Natural killer cell (primary cell): ENCODE results near the gene CAMK2N2. TPM values are rescaled to one million over a fixed set of nuclear protein-coding genes. Genes with fewer than 3 reads are reported as not detected.
A peak's percentile ranks its signal among the peaks of the same experiment; 100 is the strongest.

Source experiments
- ATAC-seq, 3 donors: fragments of 150-1000 bp in 2 of 3; fragments of 200-7000 bp in 1 of 3; cut with Tn5 transposase; 1 replicate in 1 of 3; 2 replicates in 2 of 3; pipeline ENCODE4 v1.10.0; 2021; ENCODE audit warnings: mild to moderate bottlenecking in 2 of 3, moderate library complexity in 2 of 3
- DNase-seq, 2 donors: peaks; one replicate each; pipeline versions ENCODE4 v3.0.0 to v3.0.0-alpha.2; 2013 to 2021; ENCODE audit warnings: mixed read lengths in 1 of 2
- H3K27ac ChIP-seq: one replicate; pipeline ENCODE4 v1.5.1; 2013; ENCODE audit warnings: mild to moderate bottlenecking, low read length
- H3K27me3 ChIP-seq: one replicate; pipeline ENCODE4 v1.6.1; 2013; ENCODE audit warnings: low read length; ENCODE audit not compliant: control insufficient read depth, insufficient read depth
- H3K36me3 ChIP-seq: one replicate; pipeline ENCODE4 v1.6.1; 2013; ENCODE audit warnings: low read length; ENCODE audit not compliant: control insufficient read depth, insufficient read depth
- H3K4me1 ChIP-seq: one replicate; pipeline ENCODE4 v1.6.1; 2013; ENCODE audit warnings: low read length; ENCODE audit not compliant: control insufficient read depth, insufficient read depth
- H3K4me3 ChIP-seq: one replicate; pipeline ENCODE4 v1.5.1; 2013; ENCODE audit warnings: low read length
- H3K9me3 ChIP-seq: one replicate; pipeline ENCODE4 v1.6.1; 2013; ENCODE audit warnings: low read length; ENCODE audit not compliant: control insufficient read depth, insufficient read depth
- H3K27ac Mint-ChIP-seq, 2 donors: one replicate each; pipeline ENCODE4 v1.8.0; 2022; ENCODE audit warnings: mild to moderate bottlenecking in 2 of 2, mixed read lengths in 2 of 2, moderate library complexity in 1 of 2
- H3K27me3 Mint-ChIP-seq, 2 donors: one replicate each; pipeline ENCODE4 v1.8.0; 2022; ENCODE audit warnings: low read depth in 2 of 2, mixed read lengths in 2 of 2
- H3K36me3 Mint-ChIP-seq: one replicate; pipeline ENCODE4 v1.8.0; 2022; ENCODE audit warnings: mixed read lengths
- H3K4me1 Mint-ChIP-seq, 2 donors: one replicate each; pipeline ENCODE4 v1.8.0; 2022; ENCODE audit warnings: mixed read lengths in 2 of 2
- H3K4me3 Mint-ChIP-seq: one replicate; pipeline ENCODE4 v1.8.0; 2022; ENCODE audit warnings: mild to moderate bottlenecking, moderate library complexity, mixed read lengths
- H3K9me3 Mint-ChIP-seq, 2 donors: one replicate each; pipeline ENCODE4 v1.8.0; 2022; ENCODE audit warnings: mixed read lengths in 2 of 2
- CTCF ChIP-seq: fragments of 200-600 bp; IDR thresholded peaks from one replicate; pipeline ENCODE4 v1.8.0; 2022; ENCODE audit warnings: antibody characterized with exemption
- WGBS: methylation state at CpG from one replicate; pipeline ENCODE4 v1.1.7; 2013; ENCODE audit warnings: missing lambda C conversion rate; ENCODE audit not compliant: insufficient coverage; 5-methylcytosine and 5-hydroxymethylcytosine counted together
- intact Hi-C: fragments of 100-400 bp; cut with micrococcal nuclease; formaldehyde crosslinking; loops from one replicate; pipeline ENCODE4 v1.14.2; 2022
- total RNA-seq, 4 donors: library from RNA; stranded (reverse); fragments of 120-200 nt in 1 of 4; gene quantifications; one replicate each; pipeline versions ENCODE4 v1.2.3 to v1.2.4, GENCODE V29; 2013 to 2022

The CAMK2N2 gene
- total RNA-seq, 3 donors from 2014 or later (not counting 1 experiment from before 2014, with no cell fraction given) = 0.71 to 0.82 TPM; not detected in 1

GRCh38 chr3:184228376-184229137, 32.8 kb downstream of the CAMK2N2 start:
- peaks cover 10 to 13% of the 10 kb centered on the region in 2 donors for H3K4me1 Mint-ChIP-seq

DNA sequence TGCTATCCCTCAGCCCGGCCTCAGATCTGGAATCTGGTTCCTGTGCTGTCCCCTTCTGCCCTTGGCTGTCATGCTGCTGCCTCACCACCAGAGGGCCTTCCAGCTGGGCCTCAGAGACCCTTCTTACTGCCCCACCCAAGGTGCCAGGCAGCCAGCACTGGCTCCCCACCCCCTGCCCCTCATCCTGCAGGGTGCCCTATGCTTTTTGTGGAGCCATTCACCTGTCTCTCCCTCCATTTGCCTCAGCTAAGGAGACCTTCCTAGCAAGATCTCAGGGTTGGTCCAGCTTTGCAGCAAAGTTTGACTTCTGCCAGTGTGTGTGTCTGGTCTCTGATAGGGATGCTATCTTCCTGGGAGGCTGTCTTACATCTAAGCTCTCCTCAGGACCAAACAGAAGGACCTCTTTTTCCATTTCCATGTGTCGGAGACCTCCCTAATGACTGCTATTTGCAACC, 33.8 kb downstream of the CAMK2N2 start:
- H3K9me3 Mint-ChIP-seq = no peaks in the 10 kb centered on the region
- H3K27ac Mint-ChIP-seq = no peak overlapping the region
- Histone ChIP-seq H3K27ac (no peak overlapping the region), H3K27me3 (peaks cover 20% of the 10 kb centered on the region), H3K4me1 (peaks cover 19% of the 10 kb centered on the region), H3K9me3 (no peaks in the 10 kb centered on the region), H3K4me3 (no peak overlapping the region), H3K36me3 (no peaks in the 10 kb centered on the region)
- ATAC-seq = peak; percentile 43 to 45 (median 44)
- intact Hi-C loops = loop anchor here (1.0 to 2.0 kb wide), 2 partner anchors 23 to 61 kb away; no protein-coding TSS in a partner anchor
- peaks cover 34 to 48% of the 10 kb centered on the region in 2 donors for H3K27me3 Mint-ChIP-seq
- peak; percentile 36 to 78 for DNase-seq
- TF ChIP-seq CTCF = peak; percentile 89
- 53% methylated on average over 2 of the region's 2 CpGs for WGBS
- H3K4me1 Mint-ChIP-seq = peaks cover 10 to 13% of the 10 kb centered on the region in 2 donors
- peaks cover 7% of the 10 kb centered on the region for H3K36me3 Mint-ChIP-seq
- H3K4me3 Mint-ChIP-seq = peak overlapping the region; percentile 0

More at GRCh38 chr3:184228376-184229137, 32.8 kb downstream of the CAMK2N2 start:
- Histone ChIP-seq H3K4me3 (no peak overlapping the region), H3K4me1 (peaks cover 19% of the 10 kb centered on the region), H3K36me3 (no peaks in the 10 kb centered on the region), H3K27ac (no peak overlapping the region), H3K9me3 (no peaks in the 10 kb centered on the region), H3K27me3 (peaks cover 24% of the 10 kb centered on the region)
- no peak for TF ChIP-seq CTCF
- DNase-seq (peak in 1 of 2 donors; percentile 15), ATAC-seq (no peak)
- WGBS = 47% methylated on average over 12 of the region's 12 CpGs
- Mint-ChIP-seq H3K4me3 (peak overlapping the region; percentile 85), H3K27ac (no peak overlapping the region), H3K36me3 (peaks cover 7% of the 10 kb centered on the region), H3K9me3 (no peaks in the 10 kb centered on the region), H3K27me3 (peaks cover 42 to 49% of the 10 kb centered on the region in 2 donors)
- intact Hi-C loops = no loop called here

GRCh38 chr3:184223946-184224345, 37.4 kb downstream of the CAMK2N2 start:
- no peaks in the 10 kb centered on the region for H3K36me3 Mint-ChIP-seq
- peaks cover 18 to 33% of the 10 kb centered on the region in 2 donors for H3K27me3 Mint-ChIP-seq
- no peaks in the 10 kb centered on the region for H3K9me3 ChIP-seq
- H3K4me1 ChIP-seq = peaks cover 3% of the 10 kb centered on the region
- H3K27ac ChIP-seq = no peak overlapping the region
- H3K36me3 ChIP-seq = no peaks in the 10 kb centered on the region
- H3K4me3 Mint-ChIP-seq = no peak overlapping the region
- no peak overlapping the region for H3K4me3 ChIP-seq
- DNase-seq = no peak
- intact Hi-C loops = no loop called here
- 95% methylated on average over 3 of the region's 3 CpGs for WGBS
- H3K27ac Mint-ChIP-seq = no peak overlapping the region
- TF ChIP-seq CTCF = no peak
- no peak for ATAC-seq
- H3K4me1 Mint-ChIP-seq = peaks cover 0 to 4% of the 10 kb centered on the region in 2 donors
- peaks cover 3% of the 10 kb centered on the region for H3K27me3 ChIP-seq
- no peaks in the 10 kb centered on the region for H3K9me3 Mint-ChIP-seq
